IPS-18c (cell line): Measurements from ENCODE around the gene DTL.
"Not testable (repeated sequence)": the region's sequence is repeated elsewhere in the genome, so short reads cannot be mapped to it uniquely, and the experiment has no call there.

Experiments
- H3K4me3 ChIP-seq: 2 replicates; pipeline ENCODE4 v1.7.0; 2013; ENCODE audit warnings: low read depth, mild to moderate bottlenecking, low read length, moderate library complexity; ENCODE audit not compliant: insufficient read depth
- H3K9me3 ChIP-seq: one replicate; pipeline ENCODE4 v1.6.1; 2013; ENCODE audit warnings: mild to moderate bottlenecking, low read length, moderate library complexity; ENCODE audit not compliant: control insufficient read depth, insufficient read depth

The DTL gene, protein sequence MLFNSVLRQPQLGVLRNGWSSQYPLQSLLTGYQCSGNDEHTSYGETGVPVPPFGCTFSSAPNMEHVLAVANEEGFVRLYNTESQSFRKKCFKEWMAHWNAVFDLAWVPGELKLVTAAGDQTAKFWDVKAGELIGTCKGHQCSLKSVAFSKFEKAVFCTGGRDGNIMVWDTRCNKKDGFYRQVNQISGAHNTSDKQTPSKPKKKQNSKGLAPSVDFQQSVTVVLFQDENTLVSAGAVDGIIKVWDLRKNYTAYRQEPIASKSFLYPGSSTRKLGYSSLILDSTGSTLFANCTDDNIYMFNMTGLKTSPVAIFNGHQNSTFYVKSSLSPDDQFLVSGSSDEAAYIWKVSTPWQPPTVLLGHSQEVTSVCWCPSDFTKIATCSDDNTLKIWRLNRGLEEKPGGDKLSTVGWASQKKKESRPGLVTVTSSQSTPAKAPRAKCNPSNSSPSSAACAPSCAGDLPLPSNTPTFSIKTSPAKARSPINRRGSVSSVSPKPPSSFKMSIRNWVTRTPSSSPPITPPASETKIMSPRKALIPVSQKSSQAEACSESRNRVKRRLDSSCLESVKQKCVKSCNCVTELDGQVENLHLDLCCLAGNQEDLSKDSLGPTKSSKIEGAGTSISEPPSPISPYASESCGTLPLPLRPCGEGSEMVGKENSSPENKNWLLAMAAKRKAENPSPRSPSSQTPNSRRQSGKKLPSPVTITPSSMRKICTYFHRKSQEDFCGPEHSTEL

DNA sequence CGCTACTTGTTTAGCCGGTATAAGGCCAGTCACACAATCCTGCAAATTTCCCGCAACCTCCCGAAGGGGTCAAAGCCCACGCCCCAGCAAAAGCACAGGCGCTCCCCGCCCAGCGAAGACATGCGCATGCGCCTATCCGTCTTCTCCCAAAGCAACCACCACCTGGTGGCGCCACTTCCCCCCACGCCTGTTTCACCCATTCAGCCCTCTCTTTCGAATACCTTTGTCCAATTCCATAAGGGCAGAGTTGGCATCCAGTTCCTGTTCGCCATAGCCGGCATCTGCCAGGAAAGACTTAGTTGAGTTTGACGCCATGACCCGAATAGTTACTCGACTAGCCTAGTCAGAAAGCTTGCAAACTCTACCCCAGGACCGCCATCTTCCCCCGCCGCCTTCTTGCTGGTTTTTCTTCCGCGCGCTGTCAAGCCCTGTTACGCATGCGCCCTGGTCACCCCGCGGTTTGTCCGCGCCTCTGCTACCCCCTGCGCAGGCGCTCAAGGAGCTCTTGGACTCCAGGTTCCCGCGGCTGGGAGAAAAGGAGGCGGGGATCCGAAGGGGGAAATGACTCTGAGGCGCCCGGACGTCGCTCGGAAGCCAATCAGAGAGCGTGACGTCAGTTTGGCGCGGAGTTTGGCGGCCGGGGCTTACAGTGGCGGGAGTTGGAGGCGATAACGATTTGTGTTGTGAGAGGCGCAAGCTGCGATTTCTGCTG, at the start of gene DTL, which contains the start of gene INTS7:
Gene DTL, plus strand, starts transcription at position 626 of the 712 bp plus-strand sequence. CDS start 143 bp downstream, outside the sequence.
Gene INTS7, minus strand, starts transcription at position 435 of the 712 bp plus-strand sequence. Its CDS starts 120 bp downstream, at position 315.
- Histone ChIP-seq H3K9me3 (no peaks in the 10 kb centered on the region), H3K4me3 (peak within 1 kb of the TSS; percentile 60)

DNA sequence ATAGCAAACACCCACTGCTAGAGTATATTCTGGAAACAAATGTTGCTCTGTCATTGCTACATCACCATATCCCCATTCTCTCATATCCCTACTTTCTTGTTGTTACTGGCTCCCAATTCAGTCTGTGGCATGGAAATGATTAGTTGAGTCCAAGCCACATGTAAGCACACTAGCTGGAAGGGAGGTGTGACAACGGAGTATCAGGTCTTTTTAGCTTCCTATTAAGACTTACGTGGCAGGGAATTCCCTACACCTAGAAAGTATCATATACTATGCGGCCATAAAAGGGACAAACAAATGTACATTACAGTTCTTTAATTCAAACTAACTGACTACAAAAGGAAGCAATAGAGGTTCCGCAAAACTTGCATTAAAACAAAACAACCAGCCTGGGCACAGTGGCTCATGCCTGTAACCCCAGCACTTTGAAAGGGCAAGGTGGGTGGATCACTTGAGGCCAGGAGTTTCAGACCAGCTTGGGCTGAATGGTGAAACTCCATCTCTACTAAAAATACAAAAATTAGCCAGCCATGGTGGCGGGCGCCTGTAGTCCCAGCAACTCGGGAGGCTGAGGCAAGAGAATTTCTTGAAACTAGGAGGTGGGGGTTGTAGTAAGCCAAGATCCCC, 48.8 kb upstream of the DTL start:
- Histone ChIP-seq H3K9me3 (no peaks in the 10 kb centered on the region), H3K4me3 (no peak overlapping the region)

GRCh38 chr1:211991695-211992094, 43.9 kb upstream of the DTL start:
- Histone ChIP-seq H3K4me3 (no peak overlapping the region), H3K9me3 (no peaks in the 10 kb centered on the region)

DNA sequence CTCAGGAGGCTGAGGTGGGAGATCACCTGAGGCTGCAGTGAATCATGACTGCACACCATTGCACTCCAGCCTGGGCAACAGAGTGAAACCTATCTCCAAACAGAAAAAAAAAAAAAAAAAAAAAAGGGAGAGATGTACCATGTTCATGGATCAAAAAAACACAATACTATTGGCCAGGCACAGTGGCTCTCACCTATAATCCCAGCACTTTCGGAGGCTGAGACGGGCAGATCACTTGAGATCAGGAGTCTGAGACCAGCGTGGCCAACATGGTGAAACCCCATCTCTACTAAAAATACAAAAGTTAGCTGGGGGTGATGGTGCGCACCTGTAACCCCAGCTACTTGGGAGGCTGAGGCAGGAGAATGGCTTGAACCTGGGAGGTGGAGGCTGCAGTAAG, 38.1 kb upstream of the DTL start:
- not testable (repeated sequence) for H3K4me3 ChIP-seq, H3K9me3 ChIP-seq

- no peak overlapping the region for H3K4me3 ChIP-seq
- no peaks in the 10 kb centered on the region for H3K9me3 ChIP-seq
Observed at GRCh38 chr1:212002536-212002935, 33.0 kb upstream of the DTL start.

DNA sequence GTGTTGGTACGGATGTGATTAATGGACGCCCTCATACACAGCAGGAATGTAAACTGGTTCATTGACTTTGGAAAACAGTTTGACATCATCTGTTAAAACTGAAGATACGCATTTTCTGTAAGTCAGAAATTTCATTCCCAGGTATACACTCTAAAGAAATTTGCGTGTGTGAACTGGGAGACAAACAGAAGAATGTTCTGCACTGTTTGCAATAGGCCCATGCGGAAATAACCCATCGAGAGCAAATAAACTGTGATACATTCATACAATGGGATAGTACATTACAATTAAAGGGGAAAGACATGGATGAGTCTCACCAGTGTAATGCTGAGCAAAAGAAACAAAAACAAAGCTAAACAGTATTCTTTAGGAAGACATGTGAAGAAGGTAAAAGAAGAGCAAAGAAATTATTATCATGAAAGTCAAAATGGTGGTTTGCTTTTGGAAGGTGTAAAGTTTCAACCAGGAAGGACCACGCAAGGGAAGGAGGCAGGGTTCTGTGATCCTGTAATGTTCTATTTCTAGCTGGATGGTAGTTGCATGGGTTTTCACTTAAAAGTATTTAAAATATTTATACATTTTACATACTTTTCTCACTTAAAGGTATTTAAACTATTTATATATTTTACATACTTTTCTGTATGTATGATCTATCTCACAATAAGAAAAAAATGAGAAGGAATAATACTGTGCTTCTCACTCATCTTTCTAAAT, 30.5 kb upstream of the DTL start:
- H3K9me3 ChIP-seq = no peaks in the 10 kb centered on the region
- no peak overlapping the region for H3K4me3 ChIP-seq

DNA sequence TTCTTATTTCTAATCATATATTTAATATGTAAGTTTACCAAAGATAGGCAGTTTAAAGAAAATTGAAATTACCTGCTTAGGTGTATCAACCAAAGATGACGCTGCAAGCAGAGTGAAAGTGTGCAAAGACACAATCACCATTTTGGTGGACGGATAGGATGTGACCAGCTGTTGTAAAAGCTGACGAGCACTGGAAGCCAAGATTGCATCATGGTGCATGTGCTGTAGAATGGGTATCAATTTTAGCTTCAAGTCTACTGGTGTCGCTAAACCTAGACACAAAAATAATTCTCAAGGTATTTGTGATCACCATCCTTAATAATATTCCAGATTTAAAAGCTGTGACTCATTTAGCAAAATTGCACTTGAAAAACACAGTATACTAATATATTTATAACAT, 28.4 kb upstream of the DTL start:
- Histone ChIP-seq H3K9me3 (no peaks in the 10 kb centered on the region), H3K4me3 (no peak overlapping the region)

GRCh38 chr1:212007886-212008285, 27.7 kb upstream of the DTL start:
- H3K9me3 ChIP-seq = no peaks in the 10 kb centered on the region

DNA sequence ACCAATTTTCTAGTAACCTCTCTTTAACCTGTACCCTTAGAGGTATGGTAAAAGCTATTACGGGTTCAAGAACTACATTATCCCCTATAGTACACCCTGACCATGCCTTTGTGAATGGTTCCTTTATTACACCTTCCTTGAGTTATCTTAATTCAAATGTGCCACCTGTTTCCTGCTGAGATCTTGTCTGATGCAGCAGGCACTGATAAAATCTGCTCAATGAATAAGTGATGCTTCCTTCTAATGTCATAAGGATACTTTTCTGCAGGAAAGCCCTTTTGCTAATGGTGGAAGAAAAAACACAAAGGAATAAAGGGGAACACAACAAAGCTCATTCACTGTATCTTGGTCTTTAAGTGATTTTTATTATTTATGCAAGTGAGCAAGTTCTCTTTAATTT, 26.0 kb upstream of the DTL start:
- Histone ChIP-seq H3K4me3 (no peak overlapping the region), H3K9me3 (no peaks in the 10 kb centered on the region)

More at GRCh38 chr1:212007886-212008285, 27.7 kb upstream of the DTL start:
- H3K4me3 ChIP-seq = no peak overlapping the region

- no peak overlapping the region for H3K4me3 ChIP-seq
- no peaks in the 10 kb centered on the region for H3K9me3 ChIP-seq
Observed at GRCh38 chr1:212010004-212010403, 25.5 kb upstream of the DTL start.

- Histone ChIP-seq H3K9me3 (no peaks in the 10 kb centered on the region), H3K4me3 (no peak overlapping the region)
Observed at GRCh38 chr1:212012034-212012740, 23.4 kb upstream of the DTL start.

DNA sequence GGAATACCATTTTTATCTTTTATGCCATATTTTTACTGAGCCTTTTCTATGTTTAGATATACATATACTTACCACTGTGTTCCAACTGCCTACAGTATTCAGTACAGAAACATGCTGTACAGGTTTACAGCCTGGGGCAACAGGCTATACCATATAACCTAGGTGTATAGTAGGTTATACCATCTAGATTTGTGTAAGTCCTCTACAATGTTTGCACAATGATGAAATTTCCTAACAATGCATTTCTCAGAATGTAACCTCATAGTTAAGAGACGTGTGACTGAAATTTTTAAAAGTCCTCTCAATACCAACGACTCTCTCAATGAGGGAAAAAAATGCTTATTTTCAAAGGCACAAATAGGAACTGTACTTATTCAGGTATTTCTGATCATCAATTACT, 21.9 kb upstream of the DTL start:
- H3K4me3 ChIP-seq = no peak overlapping the region
- H3K9me3 ChIP-seq = no peaks in the 10 kb centered on the region

GRCh38 chr1:212020975-212021374, 14.6 kb upstream of the DTL start:
- Histone ChIP-seq H3K4me3 (no peak overlapping the region), H3K9me3 (no peaks in the 10 kb centered on the region)

DNA sequence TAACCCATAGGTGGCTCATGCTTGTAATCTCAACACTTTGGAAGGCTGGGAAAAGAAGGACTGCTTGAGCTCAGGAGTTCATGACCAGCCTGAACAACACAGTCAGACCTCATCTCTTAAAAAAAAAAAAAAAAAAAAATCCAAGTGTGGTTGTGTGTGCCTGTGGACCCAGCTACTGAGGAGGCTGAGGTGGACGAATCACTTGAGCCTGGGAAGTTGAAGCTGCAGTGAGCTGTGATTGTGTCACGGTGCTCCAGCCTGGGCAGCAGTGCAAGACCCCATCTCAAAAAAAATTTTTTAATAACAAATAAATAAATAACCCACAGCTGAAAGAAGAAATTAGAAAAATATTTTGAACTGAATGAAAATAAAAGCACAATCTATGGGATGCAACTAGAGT, 14.0 kb upstream of the DTL start:
- no peaks in the 10 kb centered on the region for H3K9me3 ChIP-seq
- no peak overlapping the region for H3K4me3 ChIP-seq

DNA sequence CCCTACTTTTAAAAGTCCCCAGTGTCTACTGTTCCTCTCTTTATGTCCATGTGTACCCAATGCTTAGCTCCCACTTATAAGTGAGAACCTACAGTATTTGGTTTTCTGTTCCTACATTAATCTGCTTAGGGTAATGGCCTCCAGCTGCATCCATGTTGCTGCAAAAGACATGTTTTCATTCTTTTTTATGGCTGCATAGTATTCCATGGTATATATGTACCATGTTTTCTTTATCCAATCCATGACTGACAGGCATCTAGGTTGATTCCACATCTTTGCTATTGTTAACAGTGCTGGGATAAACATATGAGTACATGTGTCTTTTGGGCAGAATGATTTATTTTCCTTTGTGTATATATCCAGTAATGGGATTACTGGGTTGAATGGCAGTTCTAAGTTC, 12.6 kb upstream of the DTL start:
- H3K4me3 ChIP-seq, H3K9me3 ChIP-seq: not testable (repeated sequence)

GRCh38 chr1:212024469-212025149, 10.9 kb upstream of the DTL start:
- H3K4me3 ChIP-seq = no peak overlapping the region
- H3K9me3 ChIP-seq = no peaks in the 10 kb centered on the region
